Tibial artery (tissue), 4 donors: ENCODE results near the gene MRPL46.

Experiments
- DNase-seq, 2 donors: peaks; one replicate each; pipeline ENCODE4 v3.0.0-alpha.2; 2019
- H3K27ac ChIP-seq, 2 donors: fragments of 200-600 bp; sonication (generic) in 1 of 2; 1 replicate in 1 of 2; 2 replicates in 1 of 2; pipeline ENCODE4 v1.5.1; 2018 to 2019; ENCODE audit warnings: mild to moderate bottlenecking in 1 of 2
- H3K27me3 ChIP-seq, 2 donors: fragments of 200-600 bp; sonication (generic) in 1 of 2; one replicate each; pipeline versions ENCODE4 v1.5.1 to v1.6.0; 2016 to 2019
- H3K36me3 ChIP-seq, 3 donors: fragments of 200-600 bp; sonication (generic) in 2 of 3; one replicate each; pipeline ENCODE4 v1.5.1; 2016 to 2019; ENCODE audit warnings: mild to moderate bottlenecking in 2 of 3
- H3K4me1 ChIP-seq, 4 donors: fragments of 200-600 bp; sonication (generic) in 2 of 4; 1 replicate in 3 of 4; 2 replicates in 1 of 4; pipeline ENCODE4 v1.5.1; 2016 to 2019
- H3K4me3 ChIP-seq, 2 donors: fragments of 200-600 bp; sonication (generic) in 1 of 2; 1 replicate in 1 of 2; 2 replicates in 1 of 2; pipeline ENCODE4 v1.5.1; 2018 to 2019; ENCODE audit warnings: mild to moderate bottlenecking in 2 of 2
- H3K9me3 ChIP-seq, 3 donors: fragments of 200-600 bp; sonication (generic) in 1 of 3; one replicate each; pipeline ENCODE4 v1.5.1; 2016 to 2019
- CTCF ChIP-seq, 2 experiments: fragments of 200-600 bp in 1 of 2; fragments of 450-650 bp in 1 of 2; IDR thresholded peaks; one replicate each; pipeline ENCODE4 v1.5.1; 2017 to 2019; ENCODE audit warnings: antibody characterized with exemption in 2 of 2, mild to moderate bottlenecking in 1 of 2, moderate library complexity in 1 of 2
- intact Hi-C: fragments of 100-400 bp; cut with DNase I; formaldehyde crosslinking; loops from one replicate; pipeline ENCODE4 v1.15.0; 2023; ENCODE audit warnings: low total_unique reads

Gene MRPL46

GRCh38 chr15:88487796-88488523 lies 20.8 kb upstream of the MRPL46 start:
- TF ChIP-seq CTCF (IDR thresholded peaks at IDR 0.05), result no peak
- Histone ChIP-seq H3K4me3 (no peak overlapping the region), H3K36me3 (no peaks in the 10 kb centered on the region), H3K27ac (no peak overlapping the region), H3K4me1 (no peaks in the 10 kb centered on the region), H3K9me3 (no peaks in the 10 kb centered on the region), H3K27me3 (no peaks in the 10 kb centered on the region)
- no peak for DNase-seq
- intact Hi-C loops, result no loop called here

GRCh38 chr15:88487178-88487795 lies 20.1 kb upstream of the MRPL46 start:
- Histone ChIP-seq H3K4me3 (no peak overlapping the region), H3K27me3 (no peaks in the 10 kb centered on the region), H3K9me3 (no peaks in the 10 kb centered on the region), H3K36me3 (no peaks in the 10 kb centered on the region), H3K4me1 (no peaks in the 10 kb centered on the region), H3K27ac (no peak overlapping the region)
- intact Hi-C loops, result no loop called here
- TF ChIP-seq CTCF (IDR thresholded peaks at IDR 0.05), result no peak
- DNase-seq, result no peak

- Histone ChIP-seq H3K9me3 (no peaks in the 10 kb centered on the region), H3K4me3 (no peak overlapping the region), H3K27ac (no peak overlapping the region), H3K4me1 (no peaks in the 10 kb centered on the region), H3K36me3 (peaks cover 0 to 19% (median 0%) of the 10 kb centered on the region in 3 donors), H3K27me3 (no peaks in the 10 kb centered on the region)
- intact Hi-C loops, result no loop called here
- TF ChIP-seq CTCF (IDR thresholded peaks at IDR 0.05), result no peak
- no peak for DNase-seq
Observed at GRCh38 chr15:88484682-88485331, 17.6 kb upstream of the MRPL46 start.

- intact Hi-C loops, result no loop called here
- DNase-seq, result no peak
- no peak for TF ChIP-seq CTCF (IDR thresholded peaks at IDR 0.05)
- Histone ChIP-seq H3K4me1 (no peaks in the 10 kb centered on the region), H3K4me3 (no peak overlapping the region), H3K27me3 (no peaks in the 10 kb centered on the region), H3K36me3 (peaks cover 0 to 44% (median 13%) of the 10 kb centered on the region in 3 donors), H3K9me3 (no peaks in the 10 kb centered on the region), H3K27ac (no peak overlapping the region)
Observed at GRCh38 chr15:88482263-88482662, 15.1 kb upstream of the MRPL46 start.

GRCh38 chr15:88480981-88481380 lies 13.8 kb upstream of the MRPL46 start:
- Histone ChIP-seq H3K4me1 (no peaks in the 10 kb centered on the region), H3K9me3 (no peaks in the 10 kb centered on the region), H3K27me3 (no peaks in the 10 kb centered on the region), H3K36me3 (peaks cover 0 to 57% (median 18%) of the 10 kb centered on the region in 3 donors), H3K27ac (no peak overlapping the region), H3K4me3 (no peak overlapping the region)
- TF ChIP-seq CTCF (IDR thresholded peaks at IDR 0.05), result no peak
- no peak for DNase-seq
- intact Hi-C loops, result no loop called here
